Measurements from ENCODE around the gene AKAP8. TPM values are rescaled to one million over a fixed set of nuclear protein-coding genes. Genes with fewer than 3 reads are reported as not detected.

The AKAP8 gene
- total and polyA plus RNA-seq, 9 donors: 13.6 to 53.3 (median 34.2) TPM

DNA sequence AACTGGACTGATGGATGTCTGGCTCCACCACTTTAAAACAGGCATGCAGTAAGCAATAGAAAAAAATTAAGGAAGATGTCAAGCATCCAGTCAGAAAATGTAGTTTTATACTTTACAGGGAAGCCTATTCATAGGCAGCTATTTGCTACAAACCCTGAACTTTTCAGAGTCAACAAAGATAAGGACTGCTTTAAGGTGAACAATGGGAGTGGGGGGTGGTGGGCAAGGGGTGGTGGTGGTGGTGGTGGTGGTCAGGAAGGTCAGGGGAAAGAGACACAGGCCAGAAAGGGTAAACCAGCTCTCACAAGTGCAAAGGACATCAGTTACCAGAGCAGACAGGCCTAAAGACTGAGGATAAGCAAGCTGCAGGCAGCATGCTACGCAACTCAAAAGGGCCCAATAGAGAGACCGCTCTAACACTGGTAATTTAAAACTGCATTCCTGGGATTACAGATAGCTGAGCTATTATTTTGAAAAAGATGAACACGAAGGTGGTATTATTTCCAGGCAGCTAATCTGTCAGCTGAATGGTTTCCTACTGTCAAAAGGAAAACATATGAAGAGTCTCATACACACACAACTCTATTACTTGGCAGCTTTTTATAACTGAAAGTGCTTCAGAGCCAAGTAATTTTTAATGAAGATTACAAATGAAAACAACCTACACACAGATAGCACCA, 62.1 kb downstream of the AKAP8 start:
- Histone ChIP-seq H3K4me1 (ENCODE audit: insufficient read depth) (peaks cover 39% of the 10 kb centered on the region), H3K4me3 (no peak overlapping the region), H3K27ac (no peak overlapping the region), H3K9me3 (no peaks in the 10 kb centered on the region), H3K36me3 (no peaks in the 10 kb centered on the region), H3K27me3 (no peaks in the 10 kb centered on the region)
- intact Hi-C loops (cut with DNase I): loop anchor here in 1 of 4 donors (5.0 kb wide), 1 partner anchor 35 kb away; no protein-coding TSS in a partner anchor
- TF ChIP-seq EP300 (IDR thresholded peaks at IDR 0.05) (no peak), POLR2A (IDR thresholded peaks at IDR 0.05) (no peak)
- TF ChIP-seq, protein P1, sequence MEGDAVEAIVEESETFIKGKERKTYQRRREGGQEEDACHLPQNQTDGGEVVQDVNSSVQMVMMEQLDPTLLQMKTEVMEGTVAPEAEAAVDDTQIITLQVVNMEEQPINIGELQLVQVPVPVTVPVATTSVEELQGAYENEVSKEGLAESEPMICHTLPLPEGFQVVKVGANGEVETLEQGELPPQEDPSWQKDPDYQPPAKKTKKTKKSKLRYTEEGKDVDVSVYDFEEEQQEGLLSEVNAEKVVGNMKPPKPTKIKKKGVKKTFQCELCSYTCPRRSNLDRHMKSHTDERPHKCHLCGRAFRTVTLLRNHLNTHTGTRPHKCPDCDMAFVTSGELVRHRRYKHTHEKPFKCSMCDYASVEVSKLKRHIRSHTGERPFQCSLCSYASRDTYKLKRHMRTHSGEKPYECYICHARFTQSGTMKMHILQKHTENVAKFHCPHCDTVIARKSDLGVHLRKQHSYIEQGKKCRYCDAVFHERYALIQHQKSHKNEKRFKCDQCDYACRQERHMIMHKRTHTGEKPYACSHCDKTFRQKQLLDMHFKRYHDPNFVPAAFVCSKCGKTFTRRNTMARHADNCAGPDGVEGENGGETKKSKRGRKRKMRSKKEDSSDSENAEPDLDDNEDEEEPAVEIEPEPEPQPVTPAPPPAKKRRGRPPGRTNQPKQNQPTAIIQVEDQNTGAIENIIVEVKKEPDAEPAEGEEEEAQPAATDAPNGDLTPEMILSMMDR (IDR thresholded peaks at IDR 0.05): no peak
- WGBS, 3 donors: 4 to 11% (median 5%) methylated on average over 3 of the region's 3 CpGs
- peak in 1 of 5 donors; percentile 7 for DNase-seq

DNA sequence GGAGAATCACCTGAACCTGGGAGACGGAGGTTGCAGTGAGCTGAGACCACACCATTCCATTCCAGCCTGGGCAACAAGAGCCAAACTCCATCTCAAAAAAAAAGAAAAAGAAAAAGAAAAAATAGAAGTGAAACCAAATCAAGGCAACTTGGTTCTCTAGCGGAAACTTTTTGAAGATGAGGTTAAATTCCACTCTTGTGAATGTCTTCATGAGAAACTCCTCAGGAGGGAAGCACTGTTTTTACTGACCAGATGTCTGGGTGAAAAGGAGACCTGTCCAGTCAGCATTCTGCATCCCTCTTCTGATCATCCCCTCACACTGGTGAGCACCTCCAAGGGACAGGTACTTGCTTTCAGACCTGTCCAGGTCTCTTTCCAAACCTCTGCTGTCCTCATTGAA, 63.1 kb downstream of the AKAP8 start:
- intact Hi-C loops (cut with DNase I): loop anchor here in 1 of 4 donors (5.0 kb wide), 1 partner anchor 34 kb away; no protein-coding TSS in a partner anchor

DNA sequence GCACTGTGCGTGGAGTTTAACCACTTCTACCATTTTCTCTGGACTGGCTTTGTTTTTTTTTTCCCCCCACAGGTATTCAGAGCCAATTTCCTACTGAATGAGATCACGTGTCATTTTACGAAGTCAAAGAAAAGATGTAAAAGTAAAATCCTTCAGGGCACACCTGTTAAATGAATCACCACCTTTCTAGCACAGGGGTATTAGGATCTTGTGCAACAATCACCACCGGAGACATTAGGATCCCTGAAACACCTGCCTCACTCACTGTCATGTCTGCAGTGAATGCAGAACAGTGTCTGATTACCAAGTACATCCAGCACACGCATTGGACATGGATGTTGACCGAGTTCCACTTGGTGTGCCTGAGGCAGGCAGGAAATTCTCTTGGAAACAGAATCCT, 64.5 kb downstream of the AKAP8 start:
- intact Hi-C loops (cut with DNase I): loop anchor here in 1 of 4 donors (5.0 kb wide), 1 partner anchor 33 kb away; no protein-coding TSS in a partner anchor
- no peak overlapping the region for H3K4me3 ChIP-seq
- no peak for DNase-seq
- H3K27ac ChIP-seq: no peak overlapping the region
- peaks cover 31% of the 10 kb centered on the region for H3K4me1 ChIP-seq (ENCODE audit: insufficient read depth)
- H3K9me3 ChIP-seq: no peaks in the 10 kb centered on the region
- TF ChIP-seq, protein P1 (IDR thresholded peaks at IDR 0.05): no peak
- TF ChIP-seq EP300 (IDR thresholded peaks at IDR 0.05): no peak
- no peak for TF ChIP-seq POLR2A (IDR thresholded peaks at IDR 0.05)
- WGBS, 3 donors: 83 to 88% (median 87%) methylated on average over 6 of the region's 6 CpGs
- H3K27me3 ChIP-seq: no peaks in the 10 kb centered on the region
- no peaks in the 10 kb centered on the region for H3K36me3 ChIP-seq

More for the DNA sequence above, 63.1 kb downstream of the AKAP8 start:
- Histone ChIP-seq H3K4me3 (no peak overlapping the region), H3K9me3 (no peaks in the 10 kb centered on the region), H3K4me1 (ENCODE audit: insufficient read depth) (peaks cover 36% of the 10 kb centered on the region), H3K36me3 (no peaks in the 10 kb centered on the region), H3K27me3 (no peaks in the 10 kb centered on the region), H3K27ac (no peak overlapping the region)
- DNase-seq: no peak
- TF ChIP-seq EP300 (IDR thresholded peaks at IDR 0.05) (no peak), POLR2A (IDR thresholded peaks at IDR 0.05) (no peak)
- TF ChIP-seq, protein P1 (IDR thresholded peaks at IDR 0.05): no peak
- 52 to 79% (median 69%) methylated on average over 2 of the region's 2 CpGs for WGBS, 3 donors

DNA sequence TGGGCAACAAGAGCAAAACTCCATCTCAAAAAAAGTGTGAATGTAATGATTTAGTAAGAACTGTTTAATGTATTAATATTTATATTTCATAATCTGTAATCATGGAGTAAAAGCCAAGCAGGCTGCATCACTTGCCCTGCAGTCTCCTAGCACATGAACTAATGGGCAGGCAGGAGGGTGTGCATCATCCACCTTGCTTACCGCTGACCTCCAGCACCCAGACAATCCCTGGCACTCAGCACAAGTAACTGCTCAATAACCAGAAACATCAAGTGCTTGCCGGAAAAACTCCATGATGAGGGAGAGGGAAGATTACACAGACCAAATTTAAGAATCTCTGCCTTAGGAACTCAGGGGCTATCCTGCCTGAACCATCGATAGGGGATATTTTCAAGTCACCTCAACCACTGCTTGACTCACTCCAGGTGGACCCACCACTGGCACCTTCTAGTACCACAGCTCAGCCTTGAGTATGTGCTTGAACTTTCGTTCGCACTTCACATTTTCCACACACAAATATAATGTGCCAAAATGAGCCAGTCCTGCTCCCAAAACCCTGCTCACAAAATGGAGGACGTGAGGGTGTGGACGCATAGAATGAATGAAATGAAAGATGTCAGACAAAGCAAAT, 65.8 kb downstream of the AKAP8 start:
- Histone ChIP-seq H3K4me1 (ENCODE audit: insufficient read depth) (peaks cover 31% of the 10 kb centered on the region), H3K27ac (no peak overlapping the region), H3K9me3 (no peaks in the 10 kb centered on the region), H3K36me3 (no peaks in the 10 kb centered on the region), H3K27me3 (no peaks in the 10 kb centered on the region), H3K4me3 (no peak overlapping the region)
- WGBS, 3 donors: 76 to 79% (median 79%) methylated on average over 7 of the region's 7 CpGs
- no peak for DNase-seq
- intact Hi-C loops (cut with DNase I): no loop called here
- TF ChIP-seq EP300 (IDR thresholded peaks at IDR 0.05) (no peak), POLR2A (IDR thresholded peaks at IDR 0.05) (no peak)
- TF ChIP-seq, protein P1 (IDR thresholded peaks at IDR 0.05): no peak

Measured in ovary (tissue), 9 donors.